ENCODE results near the gene BUB1B. TPM values are rescaled to one million over a fixed set of nuclear protein-coding genes. Genes with fewer than 3 reads are reported as not detected.
"Not testable (repeated sequence)": the region's sequence is repeated elsewhere in the genome, so short reads cannot be mapped to it uniquely, and the experiment has no call there.

The BUB1B gene
- total RNA-seq, 4 donors from 2014 or later = 4.1 to 22.3 (median 7.4) TPM

DNA sequence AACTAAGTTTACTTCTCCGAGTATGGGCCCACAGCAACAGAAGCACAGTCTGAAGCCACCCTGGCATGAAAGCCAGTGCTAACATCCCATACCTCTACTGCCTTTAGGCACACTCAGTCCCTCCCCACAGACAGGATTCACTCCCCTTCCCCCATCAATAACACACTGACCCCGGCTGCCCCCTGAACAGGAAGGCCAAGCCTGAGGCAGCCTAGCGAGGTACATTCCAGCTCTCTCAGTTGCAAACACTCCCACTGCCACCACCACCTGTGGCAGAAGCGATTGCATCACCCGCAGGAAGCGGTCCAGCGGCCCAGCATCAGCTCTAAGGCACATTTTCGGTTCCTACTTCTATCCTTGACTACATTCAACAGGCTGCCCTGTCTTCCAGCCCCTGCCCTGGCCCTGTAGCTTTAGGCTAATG lies 45.2 kb upstream of the BUB1B start:
- 46 to 50% methylated on average over 2 to 8 of the region's 8 CpGs for WGBS, 2 donors
- DNase-seq = no peak

DNA sequence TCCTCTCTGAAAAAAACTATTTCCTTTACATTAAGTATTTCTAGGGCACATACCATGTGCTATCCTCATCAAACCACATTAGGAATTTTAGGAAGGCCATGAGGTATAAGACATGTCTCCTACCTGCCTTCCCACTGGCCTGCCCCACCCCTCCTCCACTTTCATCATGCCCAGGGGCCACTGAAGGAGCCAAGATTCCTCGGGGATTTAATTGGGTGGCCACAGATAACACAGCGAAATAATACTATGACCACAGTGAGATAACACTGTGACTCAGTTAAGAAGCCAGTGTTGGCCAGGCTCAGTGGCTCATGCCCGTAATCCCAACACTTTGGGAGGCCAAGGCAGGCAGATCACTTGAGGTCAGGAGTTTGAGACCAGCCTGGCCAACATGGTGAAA lies 42.4 kb upstream of the BUB1B start:
- no peaks in the 10 kb centered on the region for H3K36me3 ChIP-seq
- peaks cover 0 to 6% (median 0%) of the 10 kb centered on the region in 3 donors for H3K4me1 ChIP-seq
- WGBS, 2 donors = 42 to 61% methylated on average over 3 of the region's 3 CpGs
- intact Hi-C loops (cut with DNase I) = no loop called here
- H3K27me3 ChIP-seq = peaks cover 0 to 5% (median 0%) of the 10 kb centered on the region in 4 donors
- no peak for DNase-seq
- no peaks in the 10 kb centered on the region for H3K9me3 ChIP-seq
- no peak overlapping the region for H3K4me3 ChIP-seq
- no peak for TF ChIP-seq POLR2A (IDR thresholded peaks at IDR 0.05)
- TF ChIP-seq, protein P1, sequence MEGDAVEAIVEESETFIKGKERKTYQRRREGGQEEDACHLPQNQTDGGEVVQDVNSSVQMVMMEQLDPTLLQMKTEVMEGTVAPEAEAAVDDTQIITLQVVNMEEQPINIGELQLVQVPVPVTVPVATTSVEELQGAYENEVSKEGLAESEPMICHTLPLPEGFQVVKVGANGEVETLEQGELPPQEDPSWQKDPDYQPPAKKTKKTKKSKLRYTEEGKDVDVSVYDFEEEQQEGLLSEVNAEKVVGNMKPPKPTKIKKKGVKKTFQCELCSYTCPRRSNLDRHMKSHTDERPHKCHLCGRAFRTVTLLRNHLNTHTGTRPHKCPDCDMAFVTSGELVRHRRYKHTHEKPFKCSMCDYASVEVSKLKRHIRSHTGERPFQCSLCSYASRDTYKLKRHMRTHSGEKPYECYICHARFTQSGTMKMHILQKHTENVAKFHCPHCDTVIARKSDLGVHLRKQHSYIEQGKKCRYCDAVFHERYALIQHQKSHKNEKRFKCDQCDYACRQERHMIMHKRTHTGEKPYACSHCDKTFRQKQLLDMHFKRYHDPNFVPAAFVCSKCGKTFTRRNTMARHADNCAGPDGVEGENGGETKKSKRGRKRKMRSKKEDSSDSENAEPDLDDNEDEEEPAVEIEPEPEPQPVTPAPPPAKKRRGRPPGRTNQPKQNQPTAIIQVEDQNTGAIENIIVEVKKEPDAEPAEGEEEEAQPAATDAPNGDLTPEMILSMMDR (IDR thresholded peaks at IDR 0.05) = no peak
- H3K27ac ChIP-seq = no peak overlapping the region

More for the DNA sequence above, 45.2 kb upstream of the BUB1B start:
- Histone ChIP-seq H3K36me3 (no peaks in the 10 kb centered on the region), H3K27ac (no peak overlapping the region), H3K27me3 (peaks cover 0 to 9% (median 0%) of the 10 kb centered on the region in 4 donors), H3K9me3 (no peaks in the 10 kb centered on the region), H3K4me3 (no peak overlapping the region), H3K4me1 (peaks cover 0 to 6% (median 0%) of the 10 kb centered on the region in 3 donors)
- TF ChIP-seq POLR2A (IDR thresholded peaks at IDR 0.05) = no peak
- TF ChIP-seq, protein P1 (IDR thresholded peaks at IDR 0.05) = no peak
- intact Hi-C loops (cut with DNase I) = no loop called here

DNA sequence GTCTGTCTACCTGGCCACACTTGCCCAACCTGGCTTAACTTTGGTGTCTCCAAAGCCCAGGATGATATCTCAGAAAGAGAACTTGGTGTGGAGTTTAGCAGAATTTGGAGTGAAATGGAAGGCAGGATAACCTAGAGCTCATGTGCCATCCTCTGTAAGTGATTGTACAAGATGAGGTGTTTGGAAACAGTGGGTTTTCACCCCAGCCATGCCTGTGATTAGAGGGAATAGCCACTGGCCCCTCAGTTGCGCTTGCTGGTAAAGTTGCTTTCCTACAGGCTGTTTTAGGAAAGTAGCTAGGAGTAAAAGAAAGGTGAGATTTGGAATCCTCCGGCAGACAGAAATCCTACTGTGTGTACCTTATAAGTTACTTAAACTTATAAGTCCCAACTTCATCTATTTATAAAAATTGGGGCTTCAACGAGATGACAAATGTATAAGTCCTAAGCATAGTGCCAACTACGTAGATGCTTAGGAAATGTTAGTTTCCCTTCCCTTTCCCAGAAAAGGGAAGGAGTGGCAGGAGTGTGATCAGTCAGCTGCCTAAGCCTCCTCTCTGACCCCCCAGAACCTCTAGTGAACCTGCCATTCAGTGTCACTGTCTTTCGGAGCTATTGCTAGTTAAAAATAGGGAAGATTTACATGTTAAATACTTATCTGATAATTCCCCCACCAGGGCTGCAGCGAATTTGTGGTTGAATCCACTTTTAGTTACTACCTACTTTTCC lies 38.8 kb upstream of the BUB1B start:
- no peak for DNase-seq
- Histone ChIP-seq H3K9me3 (no peaks in the 10 kb centered on the region), H3K27ac (no peak overlapping the region), H3K36me3 (no peaks in the 10 kb centered on the region), H3K27me3 (peaks cover 0 to 8% (median 0%) of the 10 kb centered on the region in 4 donors), H3K4me3 (no peak overlapping the region), H3K4me1 (peaks cover 0 to 8% (median 0%) of the 10 kb centered on the region in 3 donors)
- TF ChIP-seq, protein P1 (IDR thresholded peaks at IDR 0.05) = no peak
- no peak for TF ChIP-seq POLR2A (IDR thresholded peaks at IDR 0.05)
- intact Hi-C loops (cut with DNase I) = no loop called here
- 68 to 69% methylated on average over 6 of the region's 6 CpGs for WGBS, 2 donors

DNA sequence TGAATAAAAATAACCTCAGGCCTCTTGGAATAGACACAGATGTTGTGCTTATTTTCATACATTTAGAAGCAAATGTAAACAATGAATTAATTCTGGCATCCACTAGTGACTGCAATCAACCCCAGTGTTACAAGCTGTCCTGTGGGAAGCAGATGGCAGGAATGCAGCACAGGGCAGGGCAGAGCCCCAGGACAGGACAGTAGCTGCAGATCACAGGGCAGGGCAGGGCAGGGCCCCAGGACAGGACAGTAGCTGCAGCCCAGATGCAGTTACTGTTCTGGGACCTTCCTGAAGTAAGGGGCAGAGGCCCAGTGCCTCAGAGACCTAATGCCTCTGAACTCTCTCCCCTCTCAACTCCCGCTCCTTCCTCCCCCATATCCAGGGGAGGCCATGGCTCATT lies 37.9 kb upstream of the BUB1B start:
- WGBS, 2 donors = 71 to 100% methylated on average over 1 of the region's 1 CpG
- DNase-seq = not testable (repeated sequence)

DNA sequence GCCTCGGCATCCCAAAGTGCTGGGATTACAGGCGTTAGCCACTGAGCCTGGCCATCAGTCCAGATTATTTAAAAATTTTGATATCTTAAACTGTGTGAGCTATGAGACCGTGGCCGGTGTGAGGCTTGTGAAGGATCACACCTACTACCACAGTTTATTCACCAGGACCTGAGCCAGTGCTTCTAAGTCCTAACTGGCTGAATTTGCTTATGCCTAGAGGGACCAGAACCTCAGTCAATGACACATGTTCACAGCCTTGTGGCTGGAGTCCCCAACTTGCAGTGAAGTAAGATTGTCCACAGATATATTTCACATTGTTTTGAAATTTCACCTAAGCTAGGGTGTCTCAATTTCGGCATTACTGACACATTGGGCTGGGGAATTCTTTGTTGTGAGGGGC lies 37.0 kb upstream of the BUB1B start:
- DNase-seq; H3K4me3 ChIP-seq; H3K9me3 ChIP-seq; intact Hi-C loops (cut with DNase I); H3K4me1 ChIP-seq; H3K36me3 ChIP-seq; H3K27ac ChIP-seq: not testable (repeated sequence)
- H3K27me3 ChIP-seq = peaks cover 0 to 19% (median 0%) of the 10 kb centered on the region in 4 donors
- WGBS, 2 donors = 83 to 94% methylated on average over 3 to 4 of the region's 5 CpGs

More for the DNA sequence above, 37.9 kb upstream of the BUB1B start:
- H3K4me3 ChIP-seq; H3K4me1 ChIP-seq; H3K27ac ChIP-seq; H3K36me3 ChIP-seq; H3K9me3 ChIP-seq; intact Hi-C loops (cut with DNase I): not testable (repeated sequence)
- H3K27me3 ChIP-seq = peaks cover 0 to 11% (median 0%) of the 10 kb centered on the region in 4 donors

DNA sequence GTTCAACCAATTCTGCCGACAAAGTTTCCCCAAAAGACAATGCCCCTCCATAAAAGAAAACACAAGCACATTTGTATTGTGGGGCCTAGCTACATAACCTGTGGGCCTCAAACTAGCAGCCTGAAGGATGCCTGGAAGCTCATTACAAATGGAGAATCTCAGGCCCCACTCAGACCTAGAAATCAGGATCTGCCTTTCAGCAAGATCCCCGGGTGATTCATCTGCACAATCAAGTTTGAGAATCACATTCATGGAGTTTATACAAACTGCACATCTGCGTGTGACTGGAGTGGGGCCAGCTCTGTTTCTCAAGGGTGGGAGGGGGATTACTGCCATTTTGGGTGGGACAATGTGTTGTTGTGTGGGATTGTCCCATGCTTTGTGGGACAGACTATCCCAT lies 36.5 kb upstream of the BUB1B start:
- intact Hi-C loops (cut with DNase I); H3K9me3 ChIP-seq; DNase-seq; H3K27ac ChIP-seq; H3K36me3 ChIP-seq; H3K4me3 ChIP-seq; H3K4me1 ChIP-seq: not testable (repeated sequence)
- peaks cover 0 to 23% (median 0%) of the 10 kb centered on the region in 4 donors for H3K27me3 ChIP-seq
- WGBS, 2 donors = 52 to 67% methylated on average over 2 to 3 of the region's 3 CpGs

DNA sequence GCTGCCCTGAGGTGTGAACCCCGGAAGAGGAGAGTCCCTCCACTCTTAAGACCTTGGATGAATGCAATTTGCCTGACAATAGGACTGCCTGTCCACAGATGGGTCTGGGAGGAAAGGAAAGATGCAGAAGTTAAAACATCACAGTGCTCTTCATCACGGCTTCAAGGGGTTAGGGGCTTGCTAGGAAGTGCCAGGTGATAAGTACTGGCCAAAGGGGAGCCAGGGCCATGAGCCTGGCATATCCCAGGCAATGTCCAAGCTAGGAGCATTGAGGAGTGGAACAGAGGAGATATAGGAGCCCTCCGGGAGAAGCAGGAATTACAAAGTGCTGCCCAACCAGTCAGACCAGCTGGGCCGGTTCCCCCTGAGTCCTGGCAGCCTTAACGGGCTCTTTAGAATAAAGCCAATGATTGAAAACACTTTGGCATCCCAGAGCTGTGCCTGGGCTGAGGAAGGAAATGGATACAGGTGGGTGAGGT lies 36.0 kb upstream of the BUB1B start:
- H3K9me3 ChIP-seq; H3K36me3 ChIP-seq; DNase-seq; intact Hi-C loops (cut with DNase I); H3K27ac ChIP-seq; H3K4me1 ChIP-seq; H3K4me3 ChIP-seq: not testable (repeated sequence)
- WGBS, 2 donors = 41 to 57% methylated on average over 3 to 4 of the region's 5 CpGs
- peaks cover 0 to 28% (median 0%) of the 10 kb centered on the region in 4 donors for H3K27me3 ChIP-seq
